ENCODE measurements around the gene LAIR2.

DNA sequence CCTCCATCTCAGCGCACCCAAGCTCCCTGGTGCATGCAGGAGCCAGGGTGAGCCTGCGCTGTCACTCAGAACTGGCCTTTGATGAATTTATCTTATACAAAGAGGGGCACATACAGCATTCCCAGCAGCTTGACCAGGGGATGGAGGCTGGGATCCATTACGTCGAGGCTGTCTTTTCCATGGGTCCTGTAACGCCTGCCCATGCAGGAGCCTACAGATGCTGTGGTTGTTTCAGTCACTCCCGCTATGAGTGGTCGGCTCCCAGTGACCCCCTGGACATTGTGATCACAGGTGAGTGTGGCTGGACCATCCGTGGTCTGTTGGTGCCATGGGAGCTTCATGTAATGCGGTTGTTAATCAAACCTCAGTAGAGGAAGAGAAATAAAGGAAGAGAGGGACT is 33.0 kb downstream of the LAIR2 start:
- TF ChIP-seq EEA1 (CRISPR knock-in tag; IDR thresholded peaks at IDR 0.05; ENCODE audit: borderline replicate concordance) (no peak), ZNF329 (CRISPR knock-in tag; IDR thresholded peaks at IDR 0.05; ENCODE audit: low read depth) (no peak), GTF2F1 (IDR thresholded peaks at IDR 0.05; ENCODE audit: low read length) (no peak), ZNF546 (CRISPR knock-in tag; conservative IDR thresholded peaks at IDR 0.05) (no peak), TCF12 (IDR thresholded peaks at IDR 0.05) (no peak), TCF12 (CRISPR knock-in tag; IDR thresholded peaks at IDR 0.05) (no peak), ONECUT2 (CRISPR knock-in tag; IDR thresholded peaks at IDR 0.05) (no peak), ZNF672 (CRISPR knock-in tag; IDR thresholded peaks at IDR 0.05) (no peak), POLR2AphosphoS5 (IDR thresholded peaks at IDR 0.05; ENCODE audit: low read depth, low read length) (no peak), CENPX (CRISPR knock-in tag; IDR thresholded peaks at IDR 0.05) (no peak), ZNF317 (CRISPR knock-in tag; IDR thresholded peaks at IDR 0.05) (no peak), POLR2A (IDR thresholded peaks at IDR 0.05; ENCODE audit: insufficient read depth in 1 of 2, low read depth in 2 of 2, low read length in 2 of 2) (no peak), ZNF296 (CRISPR knock-in tag; conservative IDR thresholded peaks at IDR 0.05) (no peak), NFIB (CRISPR knock-in tag; IDR thresholded peaks at IDR 0.05; ENCODE audit: borderline replicate concordance) (no peak)
- TF ChIP-seq, protein P1, sequence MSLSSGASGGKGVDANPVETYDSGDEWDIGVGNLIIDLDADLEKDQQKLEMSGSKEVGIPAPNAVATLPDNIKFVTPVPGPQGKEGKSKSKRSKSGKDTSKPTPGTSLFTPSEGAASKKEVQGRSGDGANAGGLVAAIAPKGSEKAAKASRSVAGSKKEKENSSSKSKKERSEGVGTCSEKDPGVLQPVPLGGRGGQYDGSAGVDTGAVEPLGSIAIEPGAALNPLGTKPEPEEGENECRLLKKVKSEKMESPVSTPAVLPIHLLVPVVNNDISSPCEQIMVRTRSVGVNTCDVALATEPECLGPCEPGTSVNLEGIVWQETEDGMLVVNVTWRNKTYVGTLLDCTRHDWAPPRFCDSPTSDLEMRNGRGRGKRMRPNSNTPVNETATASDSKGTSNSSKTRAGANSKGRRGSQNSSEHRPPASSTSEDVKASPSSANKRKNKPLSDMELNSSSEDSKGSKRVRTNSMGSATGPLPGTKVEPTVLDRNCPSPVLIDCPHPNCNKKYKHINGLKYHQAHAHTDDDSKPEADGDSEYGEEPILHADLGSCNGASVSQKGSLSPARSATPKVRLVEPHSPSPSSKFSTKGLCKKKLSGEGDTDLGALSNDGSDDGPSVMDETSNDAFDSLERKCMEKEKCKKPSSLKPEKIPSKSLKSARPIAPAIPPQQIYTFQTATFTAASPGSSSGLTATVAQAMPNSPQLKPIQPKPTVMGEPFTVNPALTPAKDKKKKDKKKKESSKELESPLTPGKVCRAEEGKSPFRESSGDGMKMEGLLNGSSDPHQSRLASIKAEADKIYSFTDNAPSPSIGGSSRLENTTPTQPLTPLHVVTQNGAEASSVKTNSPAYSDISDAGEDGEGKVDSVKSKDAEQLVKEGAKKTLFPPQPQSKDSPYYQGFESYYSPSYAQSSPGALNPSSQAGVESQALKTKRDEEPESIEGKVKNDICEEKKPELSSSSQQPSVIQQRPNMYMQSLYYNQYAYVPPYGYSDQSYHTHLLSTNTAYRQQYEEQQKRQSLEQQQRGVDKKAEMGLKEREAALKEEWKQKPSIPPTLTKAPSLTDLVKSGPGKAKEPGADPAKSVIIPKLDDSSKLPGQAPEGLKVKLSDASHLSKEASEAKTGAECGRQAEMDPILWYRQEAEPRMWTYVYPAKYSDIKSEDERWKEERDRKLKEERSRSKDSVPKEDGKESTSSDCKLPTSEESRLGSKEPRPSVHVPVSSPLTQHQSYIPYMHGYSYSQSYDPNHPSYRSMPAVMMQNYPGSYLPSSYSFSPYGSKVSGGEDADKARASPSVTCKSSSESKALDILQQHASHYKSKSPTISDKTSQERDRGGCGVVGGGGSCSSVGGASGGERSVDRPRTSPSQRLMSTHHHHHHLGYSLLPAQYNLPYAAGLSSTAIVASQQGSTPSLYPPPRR (CRISPR knock-in tag; IDR thresholded peaks at IDR 0.05; ENCODE audit: borderline replicate concordance), result no peak
